ENCODE measurements around the gene TP63.
"Not testable (repeated sequence)": the region's sequence is repeated elsewhere in the genome, so short reads cannot be mapped to it uniquely, and the experiment has no call there.

Gene TP63

DNA sequence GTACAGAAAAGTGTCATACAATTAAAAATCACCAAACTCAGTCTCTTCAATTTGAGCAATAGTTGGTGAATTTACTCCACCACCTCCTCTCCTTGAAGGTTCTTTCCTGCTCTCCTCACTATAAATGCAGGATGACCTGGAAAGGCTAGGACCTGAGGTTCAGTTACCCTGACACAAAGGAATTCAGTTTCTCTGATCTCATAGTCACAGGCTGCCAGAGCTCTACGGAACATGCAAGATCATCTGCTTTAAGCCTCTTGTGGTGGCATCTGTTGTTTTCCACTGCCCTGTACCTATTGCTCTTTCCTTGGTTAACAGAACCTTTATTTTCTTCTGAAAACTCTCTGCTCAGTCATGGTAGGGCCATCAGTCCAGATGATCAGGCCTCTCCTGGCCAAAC, 4.9 kb upstream of the TP63 start:
- no peak for FAIRE-seq

DNA sequence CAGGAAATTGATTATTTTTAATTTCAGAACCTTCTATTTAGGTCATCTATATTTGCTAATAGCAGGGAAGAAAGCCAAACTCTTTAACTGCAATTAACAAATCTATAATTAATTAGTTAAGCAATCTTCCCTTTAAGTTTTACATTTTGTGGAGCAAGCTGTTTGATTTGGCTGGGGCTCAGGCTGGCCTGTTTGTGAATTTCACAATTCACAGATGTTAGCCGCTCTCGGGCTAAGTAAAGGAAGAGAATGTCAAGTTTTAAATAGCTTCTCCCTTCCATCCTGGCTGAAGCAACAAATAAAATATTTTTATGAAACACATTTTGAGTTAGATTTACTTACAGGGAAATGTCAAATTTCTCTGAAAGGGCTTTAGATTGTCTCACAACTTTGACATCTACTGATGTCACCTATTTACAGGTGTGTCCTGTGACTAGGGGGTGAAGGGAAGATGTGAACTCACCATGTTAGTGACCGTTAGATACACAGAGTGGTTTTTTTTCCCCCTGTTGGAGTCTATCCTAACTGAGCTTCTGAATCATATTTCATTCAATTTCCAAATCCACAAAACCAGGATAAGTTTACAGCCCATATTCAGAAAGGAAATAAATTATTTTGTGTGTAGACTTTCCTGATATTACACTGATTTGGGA, 1.3 kb upstream of the TP63 start:
- no peak for FAIRE-seq

DNA sequence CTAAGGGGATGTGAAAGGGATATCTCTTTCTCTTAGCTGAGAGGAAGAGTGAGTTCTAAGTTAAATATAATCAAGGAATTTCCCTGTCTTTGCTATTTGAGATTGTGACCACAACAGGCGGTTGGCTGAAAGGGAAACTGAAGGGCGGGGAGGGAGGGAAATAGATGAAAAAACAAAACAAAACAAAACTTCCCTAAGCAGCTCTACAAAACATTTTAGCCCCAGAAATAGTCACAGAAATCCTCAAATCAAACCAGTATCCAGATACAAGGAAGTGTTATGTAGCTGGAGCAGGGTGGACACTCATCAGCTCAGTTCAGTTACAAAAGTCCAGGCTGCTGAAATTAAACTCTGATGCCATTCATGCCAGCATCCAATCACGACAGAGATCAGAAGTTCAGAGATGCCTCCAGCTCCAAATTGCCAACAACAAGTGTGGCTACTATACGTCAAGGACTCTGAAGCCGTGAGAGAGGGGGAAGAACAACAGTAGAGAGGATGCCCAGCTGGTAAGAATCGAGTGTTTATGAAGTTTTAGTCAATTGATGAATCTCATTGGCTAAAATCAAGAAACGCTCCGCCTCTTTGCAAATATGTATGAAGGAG, 319 bp upstream of the TP63 start:
- no peak for FAIRE-seq

DNA sequence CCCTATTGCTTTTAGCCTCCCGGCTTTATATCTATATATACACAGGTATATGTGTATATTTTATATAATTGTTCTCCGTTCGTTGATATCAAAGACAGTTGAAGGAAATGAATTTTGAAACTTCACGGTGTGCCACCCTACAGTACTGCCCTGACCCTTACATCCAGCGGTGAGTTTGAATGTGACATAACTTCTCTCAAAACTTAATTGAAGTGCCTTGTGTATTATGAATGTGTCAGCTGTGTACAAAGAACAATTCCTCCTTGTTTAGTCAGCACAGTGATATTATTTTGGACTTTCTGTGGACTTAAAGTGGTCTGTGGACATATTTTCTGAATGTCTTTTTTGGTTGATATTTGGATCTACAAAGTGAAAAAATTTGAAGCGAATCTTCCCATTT, 220 bp downstream of the TP63 start:
- no peak for FAIRE-seq

DNA sequence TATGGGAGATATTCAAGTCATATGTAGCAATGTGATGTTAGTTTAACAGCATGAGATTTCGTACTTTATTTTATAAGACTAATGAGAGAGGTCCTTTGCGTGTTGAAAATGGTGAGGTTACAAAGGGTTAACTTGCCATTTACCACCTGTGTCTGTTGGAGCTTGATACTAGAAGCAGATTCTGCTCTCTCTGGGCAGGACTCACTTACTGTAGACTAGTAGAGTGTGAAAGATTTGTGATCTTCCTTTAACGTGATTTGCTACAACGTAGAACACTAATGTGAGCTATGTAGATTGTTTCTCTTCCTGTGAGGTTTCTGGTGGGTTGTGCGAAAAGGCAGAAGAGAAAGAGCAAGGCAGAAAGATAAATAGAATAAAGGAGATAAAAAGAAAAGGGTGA, 1.1 kb downstream of the TP63 start:
- no peak for FAIRE-seq

DNA sequence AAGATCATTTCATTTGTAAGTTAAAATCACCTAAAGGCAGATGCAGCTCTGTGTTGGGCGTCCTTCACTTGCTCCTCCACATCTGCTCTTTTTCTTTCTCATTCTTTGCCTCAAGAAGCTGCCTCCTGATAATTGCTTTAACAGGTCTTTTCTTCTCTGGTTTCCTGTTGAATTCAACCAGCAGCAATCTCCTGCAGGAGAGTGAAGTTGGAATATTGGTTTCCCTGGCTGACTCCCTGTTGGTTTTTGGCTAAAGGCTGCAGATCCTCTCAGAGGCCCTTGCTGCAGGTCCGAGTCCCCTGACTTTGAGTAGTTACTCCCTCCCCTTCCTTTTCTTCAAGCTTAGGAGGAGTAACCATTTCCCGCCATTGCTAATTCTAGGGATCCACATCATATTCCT, 4.2 kb downstream of the TP63 start:
- no peak for FAIRE-seq

DNA sequence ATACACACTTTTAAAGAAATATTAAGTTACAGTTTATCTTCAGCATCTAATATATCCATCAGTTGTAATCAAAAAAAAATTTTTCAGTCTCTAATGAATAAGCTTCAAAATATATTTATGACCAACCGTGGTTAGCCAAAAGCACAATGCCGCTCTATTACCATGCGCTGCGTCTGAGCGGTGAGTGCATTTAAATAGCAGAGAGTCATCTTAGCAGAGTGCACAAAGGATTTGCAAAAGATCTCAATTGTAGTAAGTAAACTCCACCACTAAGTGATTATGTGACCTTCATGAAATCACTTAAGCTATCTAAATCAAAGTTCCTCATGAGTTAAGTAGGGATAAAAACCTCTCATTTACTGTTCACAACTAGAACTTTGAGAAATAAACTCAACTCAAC, 4.9 kb downstream of the TP63 start:
- no peak for FAIRE-seq

DNA sequence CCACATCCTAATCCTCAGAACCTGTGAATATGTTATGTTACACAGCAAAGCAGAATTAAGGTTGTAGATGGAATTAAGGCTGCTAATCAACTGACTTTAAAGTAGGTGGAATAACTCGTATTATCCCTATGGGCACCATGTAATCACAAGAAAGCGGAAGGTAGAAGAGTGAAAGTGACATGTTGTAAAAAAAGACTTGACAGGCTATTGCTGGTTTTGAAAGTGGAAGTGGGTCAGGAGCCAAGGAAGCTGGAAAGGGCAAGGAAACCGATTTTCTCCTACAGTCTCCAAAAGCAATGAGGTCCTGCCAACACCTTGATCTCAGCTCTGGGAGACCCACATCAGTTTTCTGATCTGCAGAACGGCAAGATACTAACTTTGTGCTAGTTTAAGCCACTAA, 6.6 kb downstream of the TP63 start:
- no peak for FAIRE-seq

DNA sequence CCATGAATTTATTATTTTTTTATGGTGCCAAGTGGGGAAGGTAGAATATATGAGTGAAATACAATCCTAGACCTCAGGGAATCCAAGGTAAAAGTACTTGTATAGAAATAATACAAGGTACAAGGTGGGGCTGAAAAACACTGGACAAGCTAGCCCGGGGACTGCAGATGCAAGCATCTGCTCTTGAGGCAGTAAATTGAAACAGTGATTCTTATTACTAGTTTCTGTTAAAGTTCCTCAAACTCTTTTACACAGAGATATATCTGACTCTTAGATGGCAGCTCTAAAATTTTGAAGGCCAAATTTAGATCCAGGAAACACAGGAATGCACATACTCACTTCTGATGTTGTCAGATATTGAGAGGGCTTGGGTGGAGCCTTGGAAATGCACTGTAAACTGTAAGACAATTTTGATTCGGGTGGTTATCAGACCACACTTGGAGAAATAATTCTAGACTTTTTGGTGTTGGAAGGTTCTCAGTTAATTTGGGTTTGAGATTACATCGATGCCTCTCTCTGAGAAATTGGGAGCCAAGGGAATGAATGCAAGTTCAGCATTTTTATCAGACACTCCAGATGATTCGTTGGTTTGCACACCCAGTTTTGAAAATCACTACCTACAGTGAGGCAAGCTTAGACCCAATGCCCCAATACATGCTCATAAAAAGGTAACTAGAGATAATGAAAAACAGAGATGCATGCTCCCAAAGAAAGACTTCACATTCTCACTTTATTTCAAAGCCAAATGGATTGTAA, 7.3 kb downstream of the TP63 start:
- FAIRE-seq, result no peak

DNA sequence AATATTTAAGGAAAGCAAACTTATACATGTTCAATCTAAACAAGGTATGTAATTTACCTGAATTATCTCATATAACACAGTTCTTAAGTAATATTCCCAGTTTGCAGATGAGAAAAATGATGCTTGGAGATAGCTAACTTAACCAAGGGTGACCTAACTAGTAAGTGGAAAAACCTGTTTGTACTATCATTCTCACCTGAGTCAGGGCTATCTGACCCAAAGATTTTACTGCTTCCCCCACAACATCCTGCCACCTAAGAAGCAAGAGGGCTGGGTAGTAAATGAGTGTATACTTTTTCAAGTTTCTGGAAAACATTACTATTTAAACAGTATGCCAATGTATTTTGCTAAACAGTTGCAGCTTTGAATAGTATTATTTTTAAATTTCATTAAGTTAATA, 10.6 kb downstream of the TP63 start:
- no peak for FAIRE-seq

DNA sequence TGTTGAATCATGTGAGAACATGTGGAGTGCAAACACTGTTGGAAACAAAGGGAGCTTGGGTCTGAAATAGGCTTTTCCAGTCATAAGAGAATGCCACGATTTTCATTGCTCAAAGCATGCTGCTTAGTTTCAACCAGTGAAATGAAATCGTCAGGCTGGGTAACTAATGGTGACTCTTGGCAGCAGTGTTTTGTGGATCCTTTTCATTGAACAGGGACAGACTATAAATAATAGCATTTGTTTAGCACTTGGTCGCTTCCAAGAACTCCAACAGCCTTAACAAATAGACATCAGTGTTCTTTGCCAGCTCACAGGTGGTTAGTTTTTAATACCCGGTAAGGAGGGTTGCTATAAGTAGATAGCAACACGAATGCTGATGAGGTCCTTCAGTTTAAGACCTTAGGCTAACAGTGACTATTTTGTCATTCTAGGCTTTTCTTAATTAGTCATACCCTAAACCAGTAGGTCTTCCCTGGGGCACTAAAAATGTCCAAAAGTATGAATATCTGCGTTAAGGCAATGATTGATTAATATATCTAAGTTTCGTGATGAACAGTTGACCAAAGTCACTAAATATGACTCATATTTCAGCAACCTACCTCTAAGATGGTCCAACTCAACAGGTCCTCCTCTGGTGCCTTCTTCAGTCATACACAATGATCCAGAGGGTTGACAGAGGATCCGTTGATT, 15.8 kb downstream of the TP63 start:
- no peak for FAIRE-seq

DNA sequence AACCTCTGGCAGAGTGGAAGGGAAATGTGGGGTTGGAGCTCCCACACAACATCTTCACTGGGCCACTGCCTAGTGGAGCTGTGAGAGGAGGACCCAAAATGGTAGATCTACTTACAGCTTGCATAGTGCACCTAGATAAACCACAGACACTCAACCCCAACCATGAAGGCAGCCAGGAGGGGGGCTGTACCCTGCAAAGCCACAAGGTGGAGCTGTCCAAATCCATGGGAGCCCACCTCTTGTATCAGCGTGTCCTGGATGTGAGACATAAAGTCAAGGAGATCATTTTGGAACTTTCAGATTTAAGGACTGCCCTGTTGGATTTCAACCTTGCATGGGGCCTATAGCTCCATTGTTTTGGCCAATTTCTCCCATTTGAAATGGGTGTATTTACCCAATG, 20.9 kb downstream of the TP63 start:
- no peak for FAIRE-seq

DNA sequence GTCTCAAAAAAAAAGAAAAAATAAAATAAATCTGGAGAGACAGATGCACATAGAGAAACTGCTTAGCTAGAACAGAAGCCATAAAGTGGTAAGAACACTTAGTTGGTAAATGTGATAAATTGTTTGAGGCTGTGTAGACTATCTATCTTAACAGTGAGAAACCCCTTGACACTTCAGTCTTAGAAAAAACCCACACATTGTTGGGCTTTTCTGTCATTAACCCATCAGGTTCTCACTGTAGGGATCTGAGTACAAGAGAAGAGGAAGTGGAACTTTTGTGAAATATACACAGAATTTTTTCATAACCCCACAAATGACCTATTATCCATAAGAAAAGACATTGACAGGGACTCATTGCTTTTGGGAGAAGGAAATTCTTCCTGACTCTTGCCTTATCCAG, 24.4 kb downstream of the TP63 start:
- FAIRE-seq, result no peak

DNA sequence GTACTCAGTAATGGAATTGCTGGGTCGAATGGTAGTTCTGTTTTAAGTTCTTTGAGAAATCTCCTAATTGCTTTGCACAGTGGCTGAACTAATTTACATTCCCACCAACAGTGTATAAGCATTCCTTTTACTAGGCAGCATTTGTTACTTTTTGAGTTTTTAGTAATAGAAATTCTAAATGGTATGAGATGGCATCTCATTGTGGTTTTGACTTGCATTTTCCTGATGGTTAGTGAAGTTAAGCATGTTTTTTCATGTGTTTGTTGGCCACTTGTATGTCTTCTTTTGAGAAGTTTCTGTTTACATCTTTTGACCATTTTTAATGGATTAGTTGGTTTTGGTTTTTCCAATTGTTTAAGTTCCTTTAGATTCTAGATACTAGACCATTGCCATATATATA, 28.4 kb downstream of the TP63 start:
- no peak for FAIRE-seq

DNA sequence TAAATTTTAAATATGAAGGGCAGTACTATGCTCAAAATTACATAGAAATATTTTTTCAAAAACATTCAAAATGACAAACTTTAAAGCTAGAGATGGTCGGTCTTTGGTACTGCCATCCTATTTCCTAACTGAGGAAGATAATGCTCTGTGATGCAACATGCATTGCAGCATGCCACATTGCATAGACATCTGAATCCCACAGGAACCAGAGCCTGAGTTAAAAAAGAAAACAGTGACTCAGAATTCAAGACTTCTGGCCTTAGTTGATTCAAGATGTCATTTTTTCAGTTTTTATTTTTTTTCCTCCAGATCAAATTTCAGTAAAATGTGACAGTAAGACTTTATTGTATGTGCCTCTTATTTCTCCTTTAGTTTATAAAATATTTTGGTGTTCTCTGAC, 33.1 kb downstream of the TP63 start:
- FAIRE-seq, result no peak

DNA sequence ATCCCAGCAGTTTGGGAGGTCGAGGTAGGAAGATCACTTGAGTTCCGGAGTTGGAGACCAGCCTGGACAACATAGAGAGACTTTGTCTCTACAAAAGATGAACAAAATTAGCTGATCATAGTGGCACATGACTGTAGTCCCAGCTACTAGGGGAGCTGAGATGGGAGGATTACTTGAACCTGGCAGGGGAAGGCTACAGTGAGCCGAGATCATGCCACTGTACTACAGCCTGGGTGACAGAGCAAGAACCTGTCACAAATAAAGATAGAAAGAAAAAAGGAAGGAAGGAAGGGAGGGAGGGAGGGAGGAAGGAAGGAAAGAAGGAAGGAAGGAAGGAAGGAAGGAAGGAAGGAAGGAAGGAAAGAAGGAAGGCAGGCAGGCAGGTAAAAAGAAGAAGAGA, 41.2 kb downstream of the TP63 start:
- FAIRE-seq, result not testable (repeated sequence)

DNA sequence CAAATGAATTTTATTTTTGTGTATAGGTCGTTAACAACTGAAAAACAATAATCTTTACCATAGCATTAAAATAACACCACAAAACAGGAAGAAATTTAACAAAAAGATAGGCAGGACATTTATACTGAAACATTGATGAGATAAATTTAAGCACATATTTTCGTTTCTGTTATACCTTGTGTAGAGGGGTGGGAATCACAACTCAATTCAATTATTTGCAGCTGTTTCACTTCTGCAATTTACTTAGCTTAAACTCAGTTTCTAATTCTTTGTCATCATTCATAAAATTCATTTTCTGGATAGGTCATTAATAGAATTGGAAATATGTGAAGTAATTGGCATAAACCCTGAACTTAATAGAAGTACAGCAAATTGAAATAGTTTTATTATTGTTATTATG, 42.3 kb downstream of the TP63 start:
- FAIRE-seq, result no peak

DNA sequence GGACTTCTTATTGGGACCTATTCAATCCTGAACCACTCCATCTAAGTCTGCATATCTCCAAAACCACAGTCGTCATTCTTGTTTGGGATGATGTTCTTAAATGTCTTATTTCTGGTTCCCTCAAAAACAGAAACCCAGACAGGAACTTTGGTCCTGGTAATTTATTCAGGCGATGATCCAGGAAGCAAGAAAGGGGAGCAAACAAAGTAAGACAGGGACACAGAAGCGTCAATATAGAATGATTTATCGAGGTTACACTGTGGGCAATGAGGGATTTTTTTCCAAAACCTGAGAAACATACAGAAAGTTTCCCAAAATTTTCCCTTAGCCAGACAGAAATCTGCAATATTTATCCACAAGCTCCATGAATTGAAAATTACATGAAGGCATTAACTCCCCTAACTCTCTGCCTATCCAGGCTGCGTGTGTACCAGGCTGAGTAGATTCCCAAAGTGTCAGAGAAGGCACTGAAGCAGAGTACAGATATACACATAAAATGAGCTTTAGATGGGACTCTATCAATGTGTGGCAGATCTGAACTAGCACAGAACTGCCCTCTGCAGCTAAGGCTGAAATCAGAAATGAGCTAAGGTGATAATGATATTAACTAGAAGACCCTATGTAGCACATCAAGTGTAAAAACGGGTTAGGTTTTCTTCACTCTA, 43.2 kb downstream of the TP63 start:
- FAIRE-seq, result no peak

DNA sequence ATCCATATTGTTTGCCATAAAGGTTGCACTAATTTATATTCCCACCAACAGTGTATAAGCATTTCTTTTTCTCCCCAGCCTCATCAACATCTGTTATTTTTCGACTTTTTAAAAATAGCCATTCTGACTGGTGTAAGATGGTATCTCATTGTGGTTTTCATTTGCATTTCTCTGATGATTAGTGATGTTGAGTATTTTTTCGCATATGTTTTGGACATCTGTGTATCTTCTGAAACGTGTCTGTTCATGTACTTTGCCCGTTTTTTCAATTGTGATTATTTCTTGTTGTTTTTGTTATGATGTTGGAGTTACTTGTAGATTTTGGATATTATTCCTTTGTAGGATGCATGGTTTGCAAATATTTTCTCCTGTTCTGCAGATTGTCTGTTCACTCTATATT, 46.5 kb downstream of the TP63 start:
- FAIRE-seq, result no peak

DNA sequence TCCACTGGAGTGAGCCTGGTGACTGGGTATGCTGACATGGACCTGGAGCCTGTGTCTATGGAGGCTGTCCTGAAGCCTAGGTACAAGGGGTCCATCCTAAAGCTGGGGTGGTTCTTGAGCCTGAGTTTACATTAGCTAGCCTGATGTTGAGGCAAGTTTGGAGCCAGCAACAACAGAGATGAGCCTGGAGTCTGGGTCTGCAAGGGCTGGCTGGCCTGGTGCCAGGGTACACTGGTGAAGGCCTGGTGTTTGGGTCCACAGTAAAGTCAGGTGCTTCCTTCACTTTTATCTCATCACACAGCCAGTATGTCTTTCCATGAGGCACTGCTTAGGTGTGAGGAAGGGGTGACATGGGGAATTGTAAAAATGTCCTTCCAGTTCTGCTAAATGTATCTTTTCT, 49.5 kb downstream of the TP63 start:
- no peak for FAIRE-seq

DNA sequence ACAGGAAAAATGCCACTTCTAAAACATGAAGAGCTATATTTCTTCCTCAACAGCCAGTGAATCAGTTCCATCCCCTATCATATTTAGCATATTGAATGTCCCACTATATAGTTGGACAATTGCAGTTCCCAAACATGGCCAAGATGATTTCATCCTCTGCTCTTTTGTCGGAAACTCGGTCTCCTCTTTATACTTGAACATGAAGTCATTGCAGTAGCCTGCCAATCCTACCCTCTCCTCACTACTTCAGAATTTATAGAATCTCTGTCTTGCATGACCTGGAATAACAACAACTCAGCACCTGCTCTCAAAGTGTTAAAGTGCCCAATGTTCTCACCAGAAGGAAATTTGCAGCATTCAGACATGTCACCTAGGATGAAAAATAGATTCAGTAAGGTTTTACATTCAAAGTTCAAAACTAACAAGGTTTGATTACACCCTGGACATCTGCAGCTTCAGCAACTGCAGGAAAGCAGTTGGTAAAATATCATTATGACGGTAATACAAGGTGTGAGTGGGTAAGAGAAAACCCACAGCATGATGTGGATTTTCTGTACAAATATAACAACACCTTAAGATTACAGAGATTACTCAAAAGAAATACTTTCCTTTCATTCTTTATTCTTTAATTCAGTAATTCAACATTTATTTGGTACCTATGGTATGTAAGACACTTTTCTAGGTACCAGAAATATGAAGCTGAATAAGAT, 52.5 kb downstream of the TP63 start:
- FAIRE-seq, result no peak

DNA sequence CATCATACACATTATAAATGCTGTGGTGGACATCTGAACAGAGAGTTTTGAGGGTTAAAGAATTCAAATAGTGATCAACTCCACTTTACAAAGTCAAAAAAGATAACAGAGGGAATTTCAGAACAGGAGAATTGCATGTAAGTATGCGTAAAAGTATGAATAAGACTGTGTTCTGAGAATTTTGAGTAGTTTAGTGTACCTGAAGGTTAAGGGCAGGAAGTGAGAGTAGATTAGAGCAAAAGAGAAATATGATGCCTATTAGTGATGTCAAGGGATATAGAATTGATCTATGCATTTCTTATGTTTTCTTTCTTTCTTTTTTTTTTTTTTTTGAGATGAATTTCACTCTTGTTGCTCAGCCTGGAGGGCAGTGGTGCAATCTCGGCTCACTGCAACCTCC, 53.1 kb downstream of the TP63 start:
- FAIRE-seq, result no peak

DNA sequence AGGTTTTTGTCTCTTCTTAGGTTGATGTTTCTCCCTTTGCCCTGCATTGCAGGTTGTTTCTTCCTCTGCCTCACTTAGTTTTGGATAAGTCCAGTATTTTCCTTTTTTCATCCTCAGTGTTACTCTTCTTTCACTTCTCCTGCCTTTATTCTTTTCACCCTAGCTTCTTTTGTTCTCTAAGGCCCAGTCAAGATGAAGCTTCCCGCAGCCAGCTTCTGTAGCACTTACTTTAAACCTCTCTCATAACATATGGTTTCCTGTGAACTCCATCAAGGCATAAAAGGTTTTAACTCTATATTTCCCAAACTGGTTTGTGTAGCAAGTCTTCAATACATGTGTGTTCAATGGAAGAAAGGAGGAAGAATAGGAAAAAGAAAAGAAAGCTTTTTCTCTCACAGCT, 54.1 kb downstream of the TP63 start:
- no peak for FAIRE-seq
